HepG2 (cell line): ENCODE data around the gene MIF. TPM values are rescaled to one million over a fixed set of nuclear protein-coding genes. Genes with fewer than 3 reads are reported as not detected.

Experiments
- ASH2L ChIP-seq: fragments of 300-600, 200-600 bp; sonication (generic); IDR thresholded peaks from 2 replicates; pipeline ENCODE4 v1.7.0; 2017; ENCODE audit warnings: low read depth, mild to moderate bottlenecking, moderate library complexity, mixed read lengths, low read length; ENCODE audit not compliant: insufficient read length
- HOXA5 ChIP-seq: sonication (generic); formaldehyde crosslinking; IDR thresholded peaks from 2 replicates; pipeline ENCODE4 v1.4.0; 2020; ENCODE audit warnings: missing genetic modification reagents
- KAT2B ChIP-seq: fragments of 150-350 bp; IDR thresholded peaks from 2 replicates; pipeline ENCODE4 v1.6.1; 2014; ENCODE audit warnings: low read depth, low read length, borderline replicate concordance
- KMT2A ChIP-seq: sonication (generic); formaldehyde crosslinking; IDR thresholded peaks from 2 replicates; pipeline ENCODE4 v1.4.0; 2020; ENCODE audit warnings: missing genetic modification reagents
- LCORL ChIP-seq, 2 experiments: fragments of 450-650 bp in 1 of 2; sonication (generic) in 1 of 2; formaldehyde crosslinking in 1 of 2; IDR thresholded peaks; 2 replicates each; pipeline versions ENCODE4 v1.5.0 to v1.6.1; 2017 to 2020; ENCODE audit warnings: antibody characterized with exemption in 1 of 2, missing genetic modification reagents in 1 of 2
- PCBP2 ChIP-seq: fragments of 200-400 bp; formaldehyde crosslinking; optimal IDR thresholded peaks from 2 replicates; pipeline ENCODE3; 2018; ENCODE audit warnings: low read length, low read depth; ENCODE audit not compliant: poor library complexity, severe bottlenecking
- POLR2A ChIP-seq, 2 experiments: IDR thresholded peaks; 2 replicates each; pipeline ENCODE4 v1.6.1; 2011; ENCODE audit warnings: low read depth in 2 of 2, low read length in 2 of 2, mild to moderate bottlenecking in 1 of 2, moderate library complexity in 1 of 2; ENCODE audit not compliant: insufficient read depth in 1 of 2
- RBFOX2 ChIP-seq: fragments of 200-400 bp; formaldehyde crosslinking; IDR thresholded peaks from 2 replicates; pipeline ENCODE4 v1.6.1; 2017; ENCODE audit warnings: low read depth, mild to moderate bottlenecking, low read length
- RFXAP ChIP-seq: sonication (generic); formaldehyde crosslinking; IDR thresholded peaks from 2 replicates; pipeline ENCODE4 v1.4.0; 2020; ENCODE audit warnings: missing genetic modification reagents, borderline replicate concordance
- RXRB ChIP-seq: IDR thresholded peaks from 2 replicates; pipeline ENCODE4 v1.6.1; 2016; ENCODE audit warnings: borderline replicate concordance, missing genetic modification reagents, missing compliant biosample characterization
- SRF ChIP-seq: IDR thresholded peaks from 2 replicates; pipeline ENCODE4 v1.6.1; 2011; ENCODE audit warnings: mild to moderate bottlenecking, low read depth, low read length, moderate library complexity
- STAT5B ChIP-seq: sonication (generic); formaldehyde crosslinking; IDR thresholded peaks from 2 replicates; pipeline ENCODE4 v1.4.0; 2020; ENCODE audit warnings: missing genetic modification reagents
- TOPORS ChIP-seq: sonication (generic); formaldehyde crosslinking; IDR thresholded peaks from 2 replicates; pipeline ENCODE4 v1.8.0; 2023; ENCODE audit warnings: mild to moderate bottlenecking, missing genetic modification reagents
- ZBTB38 ChIP-seq: sonication (generic); formaldehyde crosslinking; IDR thresholded peaks from 2 replicates; pipeline ENCODE4 v1.5.1; 2020; ENCODE audit warnings: mild to moderate bottlenecking, missing genetic modification reagents
- ZBTB7B ChIP-seq: sonication (generic); formaldehyde crosslinking; IDR thresholded peaks from 2 replicates; pipeline ENCODE4 v1.4.0; 2020; ENCODE audit warnings: missing genetic modification reagents
- ZNF143 ChIP-seq: sonication (generic); formaldehyde crosslinking; IDR thresholded peaks from 2 replicates; pipeline ENCODE4 v1.4.0; 2020; ENCODE audit warnings: missing genetic modification reagents
- ZNF550 ChIP-seq: sonication (generic); formaldehyde crosslinking; IDR thresholded peaks from 2 replicates; pipeline ENCODE4 v1.4.0; 2020; ENCODE audit warnings: mild to moderate bottlenecking, missing genetic modification reagents, borderline replicate concordance
- ZSCAN21 ChIP-seq: sonication (generic); formaldehyde crosslinking; IDR thresholded peaks from 2 replicates; pipeline ENCODE4 v1.8.0; 2022; ENCODE audit warnings: mild to moderate bottlenecking, missing genetic modification reagents, moderate library complexity, borderline replicate concordance
- polyA plus RNA-seq, 8 experiments: library from polyadenylated mRNA; depleted of rRNA in 3 of 8; stranded (reverse) in 7 of 8; unstranded in 1 of 8; fragments of >200 nt; fragmentation: Illumina TruSeq in 4 of 8; extraction: Trizol in 4 of 8; gene quantifications; 2 replicates each; pipeline versions ENCODE4 v1.2.1 to v1.2.3, GENCODE V29; 2011 to 2016; ENCODE audit warnings: low read depth in 4 of 8, missing spikeins in 1 of 8, mixed read lengths in 1 of 8; ENCODE audit not compliant: insufficient read depth in 1 of 8
- total RNA-seq, 5 experiments: library from RNA; depleted of rRNA; stranded (reverse); fragments of >200 nt; fragmentation: Illumina TruSeq; extraction: Trizol; gene quantifications; 2 replicates each; pipeline ENCODE4 v1.2.3, GENCODE V29; 2016; ENCODE audit warnings: low read depth in 1 of 5
- TF ChIP-seq, protein P1 (sequence below): sonication (generic); formaldehyde crosslinking; IDR thresholded peaks from 2 replicates; pipeline ENCODE4 v1.4.0; 2020; ENCODE audit warnings: missing genetic modification reagents, borderline replicate concordance
- TF ChIP-seq, protein P2 (sequence below): sonication (generic); formaldehyde crosslinking; IDR thresholded peaks from 2 replicates; pipeline ENCODE4 v1.5.1; 2020; ENCODE audit warnings: missing genetic modification reagents, mild to moderate bottlenecking, borderline replicate concordance
- TF ChIP-seq, protein P3 (sequence below): sonication (generic); formaldehyde crosslinking; IDR thresholded peaks from 2 replicates; pipeline ENCODE4 v1.4.0; 2020; ENCODE audit warnings: missing genetic modification reagents

MIF gene
- total and polyA plus RNA-seq, 2 of the 13 experiments (the other 11 are each of a cell fraction or from before 2014, with no cell fraction given): 634 to 675 TPM

DNA sequence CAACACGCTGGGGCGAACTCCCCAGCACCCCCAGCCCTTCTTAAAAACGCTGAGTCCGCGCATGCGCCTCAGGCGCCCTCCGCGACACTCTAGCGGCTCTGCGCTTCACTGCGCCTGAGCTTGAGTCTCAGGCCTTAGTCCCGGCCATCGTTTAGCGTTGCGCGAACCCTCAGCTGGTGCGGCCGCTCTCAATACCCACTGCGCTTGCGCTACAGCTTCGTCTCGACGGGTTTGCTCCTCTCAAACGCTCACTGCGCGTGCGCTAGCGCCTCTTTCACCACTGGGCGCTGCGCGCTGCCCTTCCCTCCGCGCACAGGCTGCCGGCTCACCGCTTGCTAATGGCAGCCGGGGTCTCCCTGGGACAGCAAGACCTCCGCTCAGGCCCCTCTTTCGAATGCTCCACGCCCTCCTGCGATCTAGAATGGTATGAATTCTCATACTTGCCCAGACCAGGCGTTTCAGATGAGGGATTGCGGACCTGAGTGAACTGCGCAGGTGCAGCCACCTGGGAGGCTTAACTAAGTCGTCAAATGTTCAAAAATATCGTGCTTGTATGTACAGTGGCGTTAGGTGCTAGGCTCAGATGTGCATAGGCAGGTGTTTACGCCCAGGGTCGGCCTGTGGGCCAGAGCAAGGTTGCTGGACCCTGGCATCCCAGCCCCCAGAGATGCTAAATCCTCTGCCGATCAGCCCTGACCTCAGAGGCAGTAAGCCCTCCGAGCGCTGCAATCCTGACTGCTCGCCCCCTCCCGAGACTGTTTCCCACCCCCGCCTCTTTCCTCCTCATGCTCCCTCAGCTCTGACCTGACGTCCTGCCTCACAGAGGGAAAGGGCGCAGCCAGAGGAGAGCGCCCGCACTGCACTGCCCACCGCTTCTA, 36.3 kb upstream of the MIF start, which contains the start of gene SLC2A11 (continued):
- TF ChIP-seq, protein P1, sequence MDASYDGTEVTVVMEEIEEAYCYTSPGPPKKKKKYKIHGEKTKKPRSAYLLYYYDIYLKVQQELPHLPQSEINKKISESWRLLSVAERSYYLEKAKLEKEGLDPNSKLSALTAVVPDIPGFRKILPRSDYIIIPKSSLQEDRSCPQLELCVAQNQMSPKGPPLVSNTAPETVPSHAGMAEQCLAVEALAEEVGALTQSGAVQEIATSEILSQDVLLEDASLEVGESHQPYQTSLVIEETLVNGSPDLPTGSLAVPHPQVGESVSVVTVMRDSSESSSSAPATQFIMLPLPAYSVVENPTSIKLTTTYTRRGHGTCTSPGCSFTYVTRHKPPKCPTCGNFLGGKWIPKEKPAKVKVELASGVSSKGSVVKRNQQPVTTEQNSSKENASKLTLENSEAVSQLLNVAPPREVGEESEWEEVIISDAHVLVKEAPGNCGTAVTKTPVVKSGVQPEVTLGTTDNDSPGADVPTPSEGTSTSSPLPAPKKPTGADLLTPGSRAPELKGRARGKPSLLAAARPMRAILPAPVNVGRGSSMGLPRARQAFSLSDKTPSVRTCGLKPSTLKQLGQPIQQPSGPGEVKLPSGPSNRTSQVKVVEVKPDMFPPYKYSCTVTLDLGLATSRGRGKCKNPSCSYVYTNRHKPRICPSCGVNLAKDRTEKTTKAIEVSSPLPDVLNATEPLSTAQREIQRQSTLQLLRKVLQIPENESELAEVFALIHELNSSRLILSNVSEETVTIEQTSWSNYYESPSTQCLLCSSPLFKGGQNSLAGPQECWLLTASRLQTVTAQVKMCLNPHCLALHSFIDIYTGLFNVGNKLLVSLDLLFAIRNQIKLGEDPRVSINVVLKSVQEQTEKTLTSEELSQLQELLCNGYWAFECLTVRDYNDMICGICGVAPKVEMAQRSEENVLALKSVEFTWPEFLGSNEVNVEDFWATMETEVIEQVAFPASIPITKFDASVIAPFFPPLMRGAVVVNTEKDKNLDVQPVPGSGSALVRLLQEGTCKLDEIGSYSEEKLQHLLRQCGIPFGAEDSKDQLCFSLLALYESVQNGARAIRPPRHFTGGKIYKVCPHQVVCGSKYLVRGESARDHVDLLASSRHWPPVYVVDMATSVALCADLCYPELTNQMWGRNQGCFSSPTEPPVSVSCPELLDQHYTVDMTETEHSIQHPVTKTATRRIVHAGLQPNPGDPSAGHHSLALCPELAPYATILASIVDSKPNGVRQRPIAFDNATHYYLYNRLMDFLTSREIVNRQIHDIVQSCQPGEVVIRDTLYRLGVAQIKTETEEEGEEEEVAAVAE: 0 out of 2 replicates have a peak, but pooled peaks have one; percentile 24
- TF ChIP-seq HOXA5 (CRISPR knock-in tag) (peak; percentile 79), PCBP2 (no peak), ASH2L (peak; percentile 56), STAT5B (CRISPR knock-in tag) (no peak), RBFOX2 (peak; percentile 87), ZBTB7B (CRISPR knock-in tag) (0 out of 2 replicates have a peak, but pooled peaks have one; percentile 26), ZNF550 (peak; percentile 83; the same call in 1 of the 2 replicates), ZNF143 (CRISPR knock-in tag) (peak; percentile 59; the same call in 1 of the 2 replicates), POLR2A (IDR thresholded peaks at IDR 0.05; ENCODE audit: insufficient read depth in 1 of 2, low read depth in 2 of 2, low read length in 2 of 2) (peak; percentile 47 to 93; a peak in 3 of 4 replicates), LCORL (IDR thresholded peaks at IDR 0.05) (no peak), LCORL (CRISPR knock-in tag; IDR thresholded peaks at IDR 0.05) (no peak), RXRB (CRISPR knock-in tag) (peak; percentile 52; the same call in 1 of the 2 replicates), ZSCAN21 (CRISPR knock-in tag) (no peak; the same call in 1 of the 2 replicates), KMT2A (CRISPR knock-in tag) (peak; percentile 50), KAT2B (no peak), ZBTB38 (CRISPR knock-in tag) (0 out of 2 replicates have a peak, but pooled peaks have one; percentile 16), TOPORS (CRISPR knock-in tag) (no peak; the same call in 1 of the 2 replicates), RFXAP (CRISPR knock-in tag) (peak; percentile 71; the same call in 1 of the 2 replicates), SRF (no peak)
- TF ChIP-seq, protein P2, sequence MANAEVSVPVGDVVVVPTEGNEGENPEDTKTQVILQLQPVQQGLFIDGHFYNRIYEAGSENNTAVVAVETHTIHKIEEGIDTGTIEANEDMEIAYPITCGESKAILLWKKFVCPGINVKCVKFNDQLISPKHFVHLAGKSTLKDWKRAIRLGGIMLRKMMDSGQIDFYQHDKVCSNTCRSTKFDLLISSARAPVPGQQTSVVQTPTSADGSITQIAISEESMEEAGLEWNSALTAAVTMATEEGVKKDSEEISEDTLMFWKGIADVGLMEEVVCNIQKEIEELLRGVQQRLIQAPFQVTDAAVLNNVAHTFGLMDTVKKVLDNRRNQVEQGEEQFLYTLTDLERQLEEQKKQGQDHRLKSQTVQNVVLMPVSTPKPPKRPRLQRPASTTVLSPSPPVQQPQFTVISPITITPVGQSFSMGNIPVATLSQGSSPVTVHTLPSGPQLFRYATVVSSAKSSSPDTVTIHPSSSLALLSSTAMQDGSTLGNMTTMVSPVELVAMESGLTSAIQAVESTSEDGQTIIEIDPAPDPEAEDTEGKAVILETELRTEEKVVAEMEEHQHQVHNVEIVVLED (CRISPR knock-in tag): peak; percentile 55; the same call in 1 of the 2 replicates
- TF ChIP-seq, protein P3, sequence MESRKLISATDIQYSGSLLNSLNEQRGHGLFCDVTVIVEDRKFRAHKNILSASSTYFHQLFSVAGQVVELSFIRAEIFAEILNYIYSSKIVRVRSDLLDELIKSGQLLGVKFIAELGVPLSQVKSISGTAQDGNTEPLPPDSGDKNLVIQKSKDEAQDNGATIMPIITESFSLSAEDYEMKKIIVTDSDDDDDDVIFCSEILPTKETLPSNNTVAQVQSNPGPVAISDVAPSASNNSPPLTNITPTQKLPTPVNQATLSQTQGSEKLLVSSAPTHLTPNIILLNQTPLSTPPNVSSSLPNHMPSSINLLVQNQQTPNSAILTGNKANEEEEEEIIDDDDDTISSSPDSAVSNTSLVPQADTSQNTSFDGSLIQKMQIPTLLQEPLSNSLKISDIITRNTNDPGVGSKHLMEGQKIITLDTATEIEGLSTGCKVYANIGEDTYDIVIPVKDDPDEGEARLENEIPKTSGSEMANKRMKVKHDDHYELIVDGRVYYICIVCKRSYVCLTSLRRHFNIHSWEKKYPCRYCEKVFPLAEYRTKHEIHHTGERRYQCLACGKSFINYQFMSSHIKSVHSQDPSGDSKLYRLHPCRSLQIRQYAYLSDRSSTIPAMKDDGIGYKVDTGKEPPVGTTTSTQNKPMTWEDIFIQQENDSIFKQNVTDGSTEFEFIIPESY (CRISPR knock-in tag): peak; percentile 92
